Small intestine (tissue), 7 donors: ENCODE data around the gene TBC1D16. TPM values are rescaled to one million over a fixed set of nuclear protein-coding genes. Genes with fewer than 3 reads are reported as not detected.

ENCODE experiments used
- DNase-seq, 2 donors: peaks; one replicate each; pipeline versions ENCODE4 v3.0.0 to v3.0.0-alpha.2; 2013
- FAIRE-seq: peaks from 2 replicates; lab custom pipeline; 2012; peaks lifted over from hg19 to GRCh38; lab: Jason Lieb, UNC
- H3K27ac ChIP-seq, 3 donors: one replicate each; pipeline ENCODE4 v1.5.1; 2013; ENCODE audit warnings: low read length in 2 of 3, mild to moderate bottlenecking in 2 of 3, control low read depth in 1 of 3, inconsistent platforms in 1 of 3, low read depth in 1 of 3, moderate library complexity in 1 of 3
- H3K27me3 ChIP-seq, 3 donors: one replicate each; pipeline ENCODE4 v1.6.1; 2013; ENCODE audit warnings: low read length in 3 of 3, inconsistent platforms in 1 of 3; ENCODE audit not compliant: control insufficient read depth in 3 of 3, insufficient read depth in 3 of 3
- H3K36me3 ChIP-seq, 3 donors: one replicate each; pipeline ENCODE4 v1.6.1; 2013; ENCODE audit warnings: low read length in 3 of 3, inconsistent platforms in 1 of 3, low read depth in 1 of 3, mild to moderate bottlenecking in 1 of 3, moderate library complexity in 1 of 3; ENCODE audit not compliant: control insufficient read depth in 3 of 3, insufficient read depth in 2 of 3
- H3K4me1 ChIP-seq, 3 donors: one replicate each; pipeline ENCODE4 v1.6.1; 2013; ENCODE audit warnings: low read length in 2 of 3, inconsistent platforms in 1 of 3, low read depth in 1 of 3, mild to moderate bottlenecking in 1 of 3, moderate library complexity in 1 of 3; ENCODE audit not compliant: control insufficient read depth in 3 of 3, insufficient read depth in 2 of 3
- H3K4me3 ChIP-seq, 3 donors: one replicate each; pipeline ENCODE4 v1.5.1; 2013; ENCODE audit warnings: low read length in 3 of 3, control low read depth in 1 of 3, inconsistent platforms in 1 of 3, low read depth in 1 of 3, mild to moderate bottlenecking in 1 of 3, moderate library complexity in 1 of 3
- H3K9me3 ChIP-seq, 2 donors: one replicate each; pipeline ENCODE4 v1.6.1; 2013; ENCODE audit warnings: low read depth in 1 of 2, low read length in 1 of 2; ENCODE audit not compliant: control insufficient read depth in 2 of 2, insufficient read depth in 1 of 2
- WGBS, 3 donors: extraction: QIAGEN DNeasy Blood & Tissue Kit; methylation state at CpG; one replicate each; pipeline ENCODE4 v1.1.7; 2013; 5-methylcytosine and 5-hydroxymethylcytosine counted together
- polyA plus RNA-seq, 4 donors: library from polyadenylated mRNA; stranded (reverse) in 3 of 4; unstranded in 1 of 4; fragments of 200-250 nt in 3 of 4; fragments of 120-200 nt in 1 of 4; gene quantifications; one replicate each; pipeline versions ENCODE4 v1.2.1 to v1.2.3, GENCODE V29; 2013
- donor health status: healthy with polysubstance abuse.
- donor health status: control.
- donor health status: control.
- donor health status: Bipolar disorder and iron deficiency.
- donor health status: healthy.

The TBC1D16 gene
- polyA plus RNA-seq, 4 donors, result 1.6 to 30.6 (median 15.2) TPM

- 46 to 61% (median 59%) methylated on average over 19 of the region's 19 CpGs for WGBS, 3 donors
- Histone ChIP-seq H3K27ac (peak overlapping the region in 1 of 3 donors; percentile 48), H3K36me3 (no peaks in the 10 kb centered on the region), H3K4me1 (peaks cover 0 to 24% (median 7%) of the 10 kb centered on the region in 3 donors), H3K27me3 (no peaks in the 10 kb centered on the region), H3K9me3 (no peaks in the 10 kb centered on the region), H3K4me3 (no peak overlapping the region)
- DNase-seq, result no peak
- FAIRE-seq, result no peak
These were observed 120.6 kb downstream of the TBC1D16 start for GRCh38 chr17:79914813-79915740.

GRCh38 chr17:79913896-79914812 lies 121.5 kb downstream of the TBC1D16 start:
- WGBS, 3 donors, result 79 to 85% (median 81%) methylated on average over 20 of the region's 20 CpGs
- H3K9me3 ChIP-seq, result no peaks in the 10 kb centered on the region
- H3K4me3 ChIP-seq, result no peak overlapping the region
- peaks cover 0 to 17% (median 7%) of the 10 kb centered on the region in 3 donors for H3K4me1 ChIP-seq
- H3K36me3 ChIP-seq, result no peaks in the 10 kb centered on the region
- FAIRE-seq (no peak), DNase-seq (no peak)
- H3K27ac ChIP-seq, result no peak overlapping the region
- H3K27me3 ChIP-seq, result no peaks in the 10 kb centered on the region

- FAIRE-seq, result no peak
- H3K4me3 ChIP-seq, result no peak overlapping the region
- H3K27me3 ChIP-seq, result no peaks in the 10 kb centered on the region
- H3K9me3 ChIP-seq, result no peaks in the 10 kb centered on the region
- WGBS, 3 donors, result 83 to 90% (median 84%) methylated on average over 9 of the region's 9 CpGs
- peaks cover 0 to 17% (median 7%) of the 10 kb centered on the region in 3 donors for H3K4me1 ChIP-seq
- no peak for DNase-seq
- H3K36me3 ChIP-seq, result no peaks in the 10 kb centered on the region
- H3K27ac ChIP-seq, result no peak overlapping the region
These were observed 122.2 kb downstream of the TBC1D16 start for GRCh38 chr17:79913451-79913850.

- Histone ChIP-seq H3K4me3 (no peak overlapping the region), H3K9me3 (no peaks in the 10 kb centered on the region), H3K4me1 (peaks cover 0 to 21% (median 7%) of the 10 kb centered on the region in 3 donors), H3K27me3 (no peaks in the 10 kb centered on the region), H3K27ac (no peak overlapping the region), H3K36me3 (no peaks in the 10 kb centered on the region)
- WGBS, 3 donors, result 76 to 86% (median 77%) methylated on average over 14 of the region's 14 CpGs
- FAIRE-seq, result no peak
- no peak for DNase-seq
These were observed 122.9 kb downstream of the TBC1D16 start for GRCh38 chr17:79912552-79913330.

- FAIRE-seq (no peak), DNase-seq (no peak)
- Histone ChIP-seq H3K9me3 (no peaks in the 10 kb centered on the region), H3K4me3 (no peak overlapping the region), H3K4me1 (peaks cover 0 to 21% (median 7%) of the 10 kb centered on the region in 3 donors), H3K36me3 (no peaks in the 10 kb centered on the region), H3K27me3 (no peaks in the 10 kb centered on the region), H3K27ac (no peak overlapping the region)
- WGBS, 3 donors, result 78 to 82% (median 79%) methylated on average over 20 of the region's 20 CpGs
These were observed 124.0 kb downstream of the TBC1D16 start for GRCh38 chr17:79911430-79912399.

GRCh38 chr17:79910985-79911361 lies 124.7 kb downstream of the TBC1D16 start:
- Histone ChIP-seq H3K36me3 (no peaks in the 10 kb centered on the region), H3K4me3 (no peak overlapping the region), H3K9me3 (no peaks in the 10 kb centered on the region), H3K4me1 (peaks cover 0 to 15% (median 7%) of the 10 kb centered on the region in 3 donors), H3K27ac (no peak overlapping the region), H3K27me3 (no peaks in the 10 kb centered on the region)
- DNase-seq (no peak), FAIRE-seq (no peak)
- 84 to 90% (median 87%) methylated on average over 14 of the region's 14 CpGs for WGBS, 3 donors

- WGBS, 3 donors, result 51 to 52% (median 51%) methylated on average over 4 of the region's 4 CpGs
- FAIRE-seq, result no peak
These were observed 126.6 kb downstream of the TBC1D16 start for GRCh38 chr17:79909121-79909520.

More at GRCh38 chr17:79909121-79909520, 126.6 kb downstream of the TBC1D16 start:
- no peak for DNase-seq
- Histone ChIP-seq H3K9me3 (peaks cover 0 to 7% of the 10 kb centered on the region in 2 donors), H3K36me3 (no peaks in the 10 kb centered on the region), H3K27ac (no peak overlapping the region), H3K27me3 (no peaks in the 10 kb centered on the region), H3K4me3 (no peak overlapping the region), H3K4me1 (peaks cover 0 to 4% (median 0%) of the 10 kb centered on the region in 3 donors)
